SIG-M5 (cell line): ENCODE results near the gene YBX3.
A peak's percentile ranks its signal among the peaks of the same experiment; 100 is the strongest.

ENCODE experiments used
- DNase-seq: peaks from one replicate; lab custom pipeline; 2025; lab: John Stamatoyannopoulos, UW

YBX3 gene

GRCh38 chr12:10721651-10722501, 1.2 kb downstream of the YBX3 start:
- DNase-seq, result peak; percentile 81

GRCh38 chr12:10720974-10721650, 2.0 kb downstream of the YBX3 start:
- DNase-seq, result no peak

- DNase-seq, result no peak
Measured at GRCh38 chr12:10719482-10719881, 3.6 kb downstream of the YBX3 start.

DNA sequence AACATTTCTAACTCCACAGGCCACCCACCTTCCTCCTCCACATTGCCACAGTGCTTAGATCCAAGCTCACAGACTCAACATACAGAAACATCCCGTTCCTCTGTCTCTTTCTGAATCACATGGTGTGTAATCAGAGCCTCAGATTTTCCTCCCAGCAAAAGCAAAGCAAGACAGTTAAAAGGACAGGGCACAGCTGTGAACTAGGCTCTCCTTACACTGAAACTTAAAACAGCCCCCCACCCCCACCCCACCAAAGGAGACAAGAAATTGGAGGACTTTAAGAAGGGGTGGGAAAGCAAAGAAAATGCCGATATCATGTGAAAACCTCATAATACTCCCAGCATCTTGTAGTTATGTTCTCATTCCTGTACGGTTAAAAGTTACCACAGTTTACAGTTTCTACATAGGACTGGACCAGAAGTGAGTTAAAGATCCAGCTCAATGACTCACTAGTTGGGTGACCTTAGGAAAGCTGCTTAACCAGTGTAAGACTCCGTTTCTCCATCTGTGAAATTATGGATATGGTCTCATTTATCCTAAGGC, 4.8 kb downstream of the YBX3 start:
- no peak for DNase-seq

- no peak for DNase-seq
Measured at GRCh38 chr12:10717410-10717809, 5.7 kb downstream of the YBX3 start.

DNA sequence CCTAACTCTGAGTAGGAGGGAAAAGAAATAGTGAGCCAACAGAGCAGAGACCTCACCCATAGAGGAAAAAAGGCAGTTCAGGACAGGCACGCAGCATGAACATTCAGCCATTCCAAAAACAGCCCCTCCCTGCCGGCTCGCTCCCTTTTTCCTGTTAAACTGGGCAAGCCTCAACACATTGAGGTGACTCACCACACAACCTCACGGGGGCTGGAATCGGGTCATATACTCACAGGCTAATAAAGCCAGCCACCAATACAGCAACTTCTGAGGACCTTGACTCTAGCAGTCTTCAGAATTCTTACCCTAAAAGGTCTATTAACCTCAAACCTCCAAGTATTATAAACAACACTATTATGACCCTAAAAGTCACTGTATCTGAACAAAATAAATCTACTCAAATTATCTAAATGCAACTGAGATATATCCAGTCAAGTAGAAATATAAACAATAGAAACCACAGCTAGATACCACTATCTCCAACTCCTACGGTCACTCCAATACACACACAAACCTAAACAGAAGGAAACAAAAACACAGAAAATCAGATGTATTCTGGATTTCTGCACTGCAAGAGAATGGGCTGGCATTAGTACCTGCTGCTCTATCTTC, 6.3 kb downstream of the YBX3 start:
- DNase-seq, result no peak

DNA sequence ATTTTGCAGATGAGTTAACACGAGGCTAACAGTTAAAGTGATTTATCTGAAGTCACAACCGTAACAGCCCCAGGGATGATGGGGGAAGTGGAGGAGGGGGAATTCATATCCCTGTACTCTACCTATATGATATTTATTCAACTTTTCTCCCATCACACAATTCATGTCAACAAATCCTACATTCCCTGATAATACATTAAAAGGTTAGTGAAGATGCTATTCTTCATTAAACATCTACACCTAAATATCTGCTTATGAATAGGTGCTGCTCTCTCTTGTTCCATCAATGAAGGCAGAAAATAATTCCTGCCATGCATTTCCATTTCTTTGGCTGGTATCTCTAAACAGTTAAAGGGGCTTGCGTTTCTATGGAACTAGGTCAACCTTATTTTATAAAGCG, 6.8 kb downstream of the YBX3 start:
- DNase-seq, result no peak

GRCh38 chr12:10715491-10715890, 7.6 kb downstream of the YBX3 start:
- no peak for DNase-seq

DNA sequence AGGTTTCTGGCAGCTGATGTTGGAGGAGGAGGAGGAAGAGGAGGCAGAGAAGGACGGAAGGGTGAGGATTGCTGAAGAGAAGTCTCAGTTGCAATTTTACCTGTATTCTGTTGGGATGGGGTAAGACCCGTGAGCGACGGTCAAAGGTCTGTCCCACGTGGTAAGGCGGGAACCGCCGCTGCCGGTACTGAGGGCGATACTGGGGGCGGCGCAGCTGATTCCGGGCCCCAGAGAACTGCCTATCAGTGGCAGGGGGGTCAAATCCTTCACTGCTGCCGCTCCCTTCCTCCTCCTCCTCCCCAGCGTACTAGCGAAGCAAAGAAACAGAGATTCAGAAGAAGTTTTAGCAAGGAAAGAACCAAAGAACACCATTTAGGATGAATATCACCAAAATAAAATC, 13.3 kb downstream of the YBX3 start:
- no peak for DNase-seq

DNA sequence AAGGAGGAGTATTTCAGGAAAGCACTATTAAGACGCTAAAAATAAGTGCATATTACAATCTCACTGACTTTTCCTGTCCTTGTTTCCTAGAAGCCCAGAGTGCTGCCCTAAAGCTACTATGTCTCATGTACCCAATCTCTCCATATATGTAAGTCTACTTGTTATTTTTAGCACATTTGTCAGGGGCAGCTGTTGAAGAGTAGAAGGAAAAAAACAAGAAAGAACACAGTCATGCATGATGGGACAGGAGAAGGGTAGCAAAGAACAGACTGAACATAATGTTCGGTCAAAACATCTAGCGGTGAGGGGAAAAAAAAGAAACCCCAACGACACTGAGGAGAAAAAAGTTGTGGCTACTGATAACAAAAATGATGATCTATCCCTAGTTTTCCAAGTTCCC, 14.3 kb downstream of the YBX3 start:
- DNase-seq, result no peak

- DNase-seq, result no peak
Measured at GRCh38 chr12:10705655-10706054, 17.5 kb downstream of the YBX3 start.

- no peak for DNase-seq
Measured at GRCh38 chr12:10701843-10702242, 21.3 kb downstream of the YBX3 start.

DNA sequence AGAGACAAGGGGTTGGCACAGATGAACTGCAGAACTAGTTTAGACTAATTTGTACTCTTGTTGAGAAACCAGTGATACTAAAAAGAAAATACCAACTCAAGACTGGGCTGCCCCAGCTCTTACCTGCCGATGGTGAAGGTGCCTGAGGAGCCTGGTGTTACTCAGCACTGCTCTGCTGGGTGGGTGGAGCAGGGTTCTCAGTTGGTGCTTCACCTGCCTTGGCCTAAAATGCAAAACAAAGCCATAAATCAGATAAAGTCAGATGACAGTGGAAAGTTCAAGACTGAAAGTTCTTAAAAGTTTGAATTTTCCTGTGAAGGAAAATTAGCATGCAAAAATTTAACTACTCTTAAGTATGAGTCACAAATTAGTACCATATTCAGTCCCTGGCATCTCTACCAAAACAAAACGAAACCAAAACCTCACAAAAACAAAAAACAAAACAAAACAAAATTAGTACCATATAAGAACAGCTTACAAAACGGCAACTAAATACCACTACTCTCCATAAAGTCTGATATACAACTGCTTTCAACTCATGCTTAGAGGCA, 21.9 kb downstream of the YBX3 start:
- DNase-seq, result no peak

GRCh38 chr12:10700581-10700980, 22.5 kb downstream of the YBX3 start:
- DNase-seq, result no peak

DNA sequence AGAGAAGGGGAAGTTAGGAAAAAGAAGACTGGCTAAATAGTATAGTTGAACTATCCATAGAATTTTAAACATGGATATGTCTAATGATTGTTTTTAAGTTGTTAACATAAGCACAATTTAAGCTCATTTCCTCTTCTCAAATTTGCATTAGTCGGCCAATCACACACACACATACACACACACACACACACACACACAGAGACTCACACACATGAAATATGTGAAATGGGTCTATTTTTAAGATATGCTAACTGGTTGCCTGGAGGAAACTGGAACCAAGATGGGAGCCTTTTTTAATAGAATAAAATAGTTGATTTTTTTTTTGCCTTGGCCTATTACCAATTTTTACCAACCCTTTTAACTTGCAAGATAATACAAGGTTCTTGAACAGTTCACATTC, 25.3 kb downstream of the YBX3 start:
- DNase-seq, result no peak

GRCh38 chr12:10697156-10697555, 26.0 kb downstream of the YBX3 start:
- no peak for DNase-seq

GRCh38 chr12:10690906-10691305, 32.2 kb downstream of the YBX3 start:
- no peak for DNase-seq

DNA sequence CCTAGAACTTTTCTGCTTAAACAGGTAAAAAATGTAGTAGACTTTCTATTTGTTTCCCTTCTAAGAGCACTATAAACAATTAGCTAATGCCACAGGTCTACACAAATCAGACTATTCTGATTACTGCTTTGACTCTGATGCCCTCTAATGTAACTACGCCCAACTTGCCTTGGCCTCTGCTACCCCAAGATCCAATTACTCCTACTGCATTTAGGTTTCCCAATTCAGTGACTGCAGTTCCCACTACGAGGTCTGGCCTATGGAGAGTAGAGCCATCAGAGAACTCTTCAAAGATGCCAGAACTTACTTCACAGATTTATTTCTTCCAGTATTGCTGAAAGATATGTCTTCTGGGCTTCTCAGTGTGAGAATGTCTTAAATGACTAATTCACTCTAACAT, 34.0 kb downstream of the YBX3 start:
- DNase-seq, result no peak

DNA sequence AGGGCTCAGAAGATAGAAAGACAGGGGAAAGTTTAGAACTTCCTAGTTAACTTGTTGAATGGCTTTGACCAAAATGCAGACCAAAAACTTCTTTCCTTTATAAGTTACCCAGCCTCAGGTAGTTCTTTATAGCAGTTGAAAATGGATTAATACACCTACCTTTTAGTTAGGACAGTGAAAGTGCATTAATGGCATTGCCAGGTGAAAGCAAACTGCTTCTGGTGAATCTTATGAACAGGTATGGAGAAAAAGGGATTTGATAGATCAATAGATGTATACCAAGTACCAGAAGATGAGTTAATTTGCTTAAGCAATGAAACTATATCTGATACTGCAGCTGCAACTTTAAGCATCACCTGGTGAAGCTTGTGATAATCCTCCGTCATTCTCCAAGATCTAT, 35.1 kb downstream of the YBX3 start:
- DNase-seq, result no peak

DNA sequence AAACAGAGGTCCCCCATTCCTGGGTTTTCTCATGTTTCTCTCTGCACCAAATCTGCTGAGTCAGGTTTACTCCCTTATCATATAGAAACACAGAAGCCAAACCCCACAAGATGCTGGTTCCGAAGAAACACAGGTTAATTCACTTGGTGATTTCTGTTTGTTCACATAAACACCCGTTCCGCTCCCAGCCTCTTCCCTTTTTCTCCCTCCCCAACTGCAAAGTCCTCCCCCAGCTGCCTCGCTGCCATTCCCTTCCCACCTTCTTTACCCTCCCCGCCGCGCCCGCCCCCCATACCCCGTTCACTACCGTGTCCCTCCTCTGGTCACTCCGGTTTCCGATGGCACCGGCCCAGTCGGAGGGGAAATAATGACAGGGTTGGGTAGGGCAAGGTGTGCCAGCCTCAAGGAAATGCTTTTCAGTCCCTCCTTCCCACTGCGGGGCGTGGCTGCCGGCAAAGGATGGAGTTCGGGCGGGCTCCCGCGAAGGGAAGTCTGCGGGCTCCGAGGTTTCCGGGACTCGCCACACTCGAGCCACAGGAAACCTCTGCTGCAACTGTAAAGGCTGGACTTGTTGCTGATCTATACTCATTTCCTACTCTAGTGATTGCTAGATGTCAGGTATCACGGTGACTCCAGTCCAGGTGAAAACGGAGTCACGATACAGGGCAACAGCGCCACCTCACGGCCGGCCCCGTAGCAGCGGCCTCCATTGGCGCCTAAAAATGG, 49.3 kb downstream of the YBX3 start, which contains the start of gene STYK1:
Gene STYK1, minus strand, starts transcription at position 394 of the 726 bp plus-strand sequence. CDS start 39,434 bp downstream, outside the sequence.
- DNase-seq, result no peak

- no peak for DNase-seq
Measured at GRCh38 chr12:10672231-10672868, 50.8 kb downstream of the YBX3 start.
